ENCODE data around the gene DYNC1LI2. TPM values are rescaled to one million over a fixed set of nuclear protein-coding genes. Genes with fewer than 3 reads are reported as not detected.

DYNC1LI2 gene
- total and polyA plus RNA-seq, 10 of the 15 experiments (the other 5 are each of a cell fraction or from before 2014, with no cell fraction given) = 6.0 to 46.5 (median 33.7) TPM

GRCh38 chr16:66731101-66731500, 20.3 kb downstream of the DYNC1LI2 start:
- no peak for ATAC-seq
- H3K4me1 ChIP-seq (ENCODE audit: control insufficient read depth, insufficient read depth, low read length) = no peaks in the 10 kb centered on the region
- H3K27ac ChIP-seq (ENCODE audit: control insufficient read depth, insufficient read depth) = no peak overlapping the region
- H3K36me3 ChIP-seq (ENCODE audit: control insufficient read depth in 2 of 2, insufficient read depth in 2 of 2, low read length in 1 of 2) = peaks cover 22 to 40% of the 10 kb centered on the region in 2 experiments
- no peak overlapping the region for H3K9ac ChIP-seq (ENCODE audit: control insufficient read depth, insufficient read depth, low read length)
- H3K9me3 ChIP-seq (replicated peaks; ENCODE audit: control insufficient read depth, insufficient read depth, low read length) = no peaks in the 10 kb centered on the region
- no peak for TF ChIP-seq POLR2A (IDR thresholded peaks at IDR 0.05; ENCODE audit: low read depth, low read length)
- no peak for TF ChIP-seq ETV6 (conservative IDR thresholded peaks at IDR 0.05 in 1 of 2, IDR thresholded peaks at IDR 0.05 in 1 of 2; ENCODE audit: borderline replicate concordance in 1 of 2, low read depth in 1 of 2)
- TF ChIP-seq CBX3 (IDR thresholded peaks at IDR 0.05; ENCODE audit: borderline replicate concordance, low read depth) = no peak
- no peak for TF ChIP-seq CHD2 (IDR thresholded peaks at IDR 0.05; ENCODE audit: borderline replicate concordance, low read depth, low read length)
- no peak for TF ChIP-seq CEBPB (IDR thresholded peaks at IDR 0.05; ENCODE audit: borderline replicate concordance in 1 of 2, low read depth in 2 of 2, low read length in 2 of 2)
- TF ChIP-seq HDAC6 (IDR thresholded peaks at IDR 0.05; ENCODE audit: unreplicated experiment) = no peak
- TF ChIP-seq USF1 (IDR thresholded peaks at IDR 0.05; ENCODE audit: borderline replicate concordance, extremely low read length, insufficient read depth, low read depth, low read length) = no peak
- no peak for TF ChIP-seq BCL3 (IDR thresholded peaks at IDR 0.05; ENCODE audit: borderline replicate concordance, insufficient read depth, low read depth, low read length, poor library complexity, severe bottlenecking)
- TF ChIP-seq WRNIP1 (IDR thresholded peaks at IDR 0.05; ENCODE audit: borderline replicate concordance, low read depth, low read length) = no peak
- TF ChIP-seq CBX5 (IDR thresholded peaks at IDR 0.05; ENCODE audit: low read depth) = no peak
- no peak for TF ChIP-seq STAT3 (IDR thresholded peaks at IDR 0.05; ENCODE audit: low read depth, low read length)
- TF ChIP-seq BHLHE40 (IDR thresholded peaks at IDR 0.05; ENCODE audit: borderline replicate concordance in 1 of 2, low read depth in 2 of 2, low read length in 1 of 2) = no peak
- TF ChIP-seq MYB (IDR thresholded peaks at IDR 0.05; ENCODE audit: borderline replicate concordance, low read depth, low read length) = no peak
- no peak for TF ChIP-seq ZNF687 (IDR thresholded peaks at IDR 0.05)
- TF ChIP-seq RBBP5 (conservative IDR thresholded peaks at IDR 0.05) = no peak
- no peak for TF ChIP-seq ELK1 (IDR thresholded peaks at IDR 0.05; ENCODE audit: low read depth, low read length)
- no peak for DNase-seq (ENCODE audit: low read depth, low spot score)
- CTCF ChIA-PET = interaction anchor here (1.0 to 4.1 kb wide), 7 partner anchors 9 to 142 kb away, joined by 3 to 25 read pairs (median 7); partner anchors contain the start of gene DYNC1LI2
- intact Hi-C loops (cut with micrococcal nuclease; ENCODE audit: unreplicated experiment) (no loop called here), in situ Hi-C loops (cut with MboI) (no loop called here)
- BruUV-seq (replicated peaks) = no TSS peak
- RAD21 ChIA-PET (ENCODE audit: unreplicated experiment) = interaction anchor here (1.2 to 1.5 kb wide), 2 partner anchors 137 to 150 kb away, joined by 3 to 5 read pairs; no protein-coding TSS in a partner anchor
- H3K4me2 ChIP-seq (ENCODE audit: control insufficient read depth, insufficient read depth) = no peak overlapping the region
- no peak overlapping the region for H3K4me3 ChIP-seq
- no peaks in the 10 kb centered on the region for H3K27me3 ChIP-seq (replicated peaks in 1 of 2; ENCODE audit: control insufficient read depth in 2 of 2, insufficient read depth in 2 of 2, low read length in 1 of 2)
- no peak for FAIRE-seq
- POLR2A ChIA-PET = interaction anchor here (0.6 kb wide), 1 partner anchor 11 kb away, joined by 4 read pairs; no protein-coding TSS in a partner anchor
- H3K79me2 ChIP-seq (ENCODE audit: control insufficient read depth, insufficient read depth, low read length) = no peaks in the 10 kb centered on the region
- H4K20me1 ChIP-seq (ENCODE audit: control insufficient read depth, insufficient read depth) = no peaks in the 10 kb centered on the region; the same call in 1 of the 2 replicates
- H2AFZ ChIP-seq (ENCODE audit: control insufficient read depth, low read depth, low read length) = no peak overlapping the region
- 92% methylated on average over 7 of the region's 7 CpGs for WGBS (ENCODE audit: insufficient coverage, insufficient replicate concordance, low lambda C conversion rate, missing lambda C conversion rate)
- SMC1A ChIA-PET (ENCODE audit: uncharacterized antibody, unreplicated experiment) = interaction anchor here (1.7 kb wide), 1 partner anchor 10 kb away, joined by 4 read pairs; no protein-coding TSS in a partner anchor
